Measurements from ENCODE around the gene EI24.
"Not testable (repeated sequence)": the region's sequence is repeated elsewhere in the genome, so short reads cannot be mapped to it uniquely, and the experiment has no call there.

- not testable (repeated sequence) for TF ChIP-seq POLR2A (IDR thresholded peaks at IDR 0.05; ENCODE audit: low read length); GATA1 (IDR thresholded peaks at IDR 0.05; ENCODE audit: low read depth, low read length)
These were observed 32.4 kb upstream of the EI24 start for GRCh38 chr11:125536834-125537233.

All from erythroblast (primary cell).